ENCODE data around the gene ZNF385A. TPM values are rescaled to one million over a fixed set of nuclear protein-coding genes. Genes with fewer than 3 reads are reported as not detected.

Gene ZNF385A
- total and polyA plus RNA-seq, 2 of the 8 experiments (the other 6 are each of a cell fraction or from before 2014, with no cell fraction given), result 5.2 to 14.3 TPM

DNA sequence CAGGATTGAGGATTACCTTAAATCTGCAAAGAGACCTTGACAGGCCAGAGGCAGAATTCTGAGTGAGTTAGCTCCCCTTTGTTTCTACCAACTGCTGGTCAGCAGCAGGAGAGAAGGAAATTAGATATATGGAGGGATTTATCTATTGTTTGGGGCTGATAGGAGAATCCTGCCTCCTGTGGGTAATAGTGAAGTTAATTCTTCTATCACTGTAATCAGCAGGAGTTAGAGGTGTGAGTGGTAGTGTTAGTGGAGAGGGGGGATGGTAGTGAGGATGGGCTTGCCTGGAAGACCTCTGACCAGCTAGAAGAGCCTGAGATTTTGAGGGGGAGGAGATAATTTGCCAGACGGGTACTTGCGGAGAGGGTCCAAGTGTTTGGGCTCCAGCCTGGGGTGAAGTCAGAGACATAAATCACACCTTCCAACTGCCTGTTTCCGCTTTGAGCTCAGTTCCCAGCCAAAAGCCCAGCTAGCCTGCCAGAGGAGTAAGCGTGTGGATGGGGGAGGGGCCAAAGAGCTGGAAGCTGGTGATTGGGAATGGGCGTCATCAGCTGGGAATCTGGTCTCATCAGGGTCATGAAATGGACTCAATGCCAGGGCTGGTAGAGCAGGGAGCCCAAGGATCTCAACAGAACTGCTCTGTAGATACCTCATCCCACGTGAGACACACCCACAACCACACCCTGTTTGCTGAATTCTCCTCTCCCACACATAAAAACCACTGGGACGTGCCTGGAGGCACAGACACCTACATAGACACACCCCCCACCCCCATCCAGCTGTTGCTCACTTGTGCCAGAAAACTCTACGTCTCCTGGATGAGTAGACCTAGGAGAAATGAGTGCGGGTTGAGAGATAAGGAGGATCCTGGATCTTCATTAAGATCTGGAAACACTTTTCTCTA is 47.6 kb upstream of the ZNF385A start (continued):
- TF ChIP-seq ZNF274 (IDR thresholded peaks at IDR 0.05; ENCODE audit: borderline replicate concordance, extremely low read depth, low read length), result no peak
- TF ChIP-seq SRF (IDR thresholded peaks at IDR 0.05; ENCODE audit: low read depth, low read length), result no peak
- no peak for TF ChIP-seq YY1 (IDR thresholded peaks at IDR 0.05; ENCODE audit: low read depth, low read length)
- TF ChIP-seq KDM1A (IDR thresholded peaks at IDR 0.05; ENCODE audit: borderline replicate concordance, low read length), result no peak
- no peak for TF ChIP-seq TAF1 (IDR thresholded peaks at IDR 0.05; ENCODE audit: low read depth, low read length)
- TF ChIP-seq NANOG (IDR thresholded peaks at IDR 0.05; ENCODE audit: insufficient read depth, low read depth, low read length, poor library complexity, severe bottlenecking), result no peak
- TF ChIP-seq POLR2A (IDR thresholded peaks at IDR 0.05; ENCODE audit: control extremely low read depth in 1 of 2, low read depth in 2 of 2, low read length in 2 of 2), result no peak
- TF ChIP-seq, protein P1, sequence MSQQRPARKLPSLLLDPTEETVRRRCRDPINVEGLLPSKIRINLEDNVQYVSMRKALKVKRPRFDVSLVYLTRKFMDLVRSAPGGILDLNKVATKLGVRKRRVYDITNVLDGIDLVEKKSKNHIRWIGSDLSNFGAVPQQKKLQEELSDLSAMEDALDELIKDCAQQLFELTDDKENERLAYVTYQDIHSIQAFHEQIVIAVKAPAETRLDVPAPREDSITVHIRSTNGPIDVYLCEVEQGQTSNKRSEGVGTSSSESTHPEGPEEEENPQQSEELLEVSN (IDR thresholded peaks at IDR 0.05), result no peak
